GM19035 (cell line): ENCODE measurements around the gene YWHAH.

Source experiments
- ATAC-seq: cut with Tn5 transposase; IDR thresholded peaks from one replicate; pipeline ENCODE4 v1.9.1; 2021; ENCODE audit not compliant: unreplicated experiment

YWHAH gene

GRCh38 chr22:31943978-31944699, at the start of gene YWHAH:
YWHAH (plus strand) TSS chr22:31944535; CDS start chr22:31944734, 199 bp downstream.
- ATAC-seq = peak; percentile 76

DNA sequence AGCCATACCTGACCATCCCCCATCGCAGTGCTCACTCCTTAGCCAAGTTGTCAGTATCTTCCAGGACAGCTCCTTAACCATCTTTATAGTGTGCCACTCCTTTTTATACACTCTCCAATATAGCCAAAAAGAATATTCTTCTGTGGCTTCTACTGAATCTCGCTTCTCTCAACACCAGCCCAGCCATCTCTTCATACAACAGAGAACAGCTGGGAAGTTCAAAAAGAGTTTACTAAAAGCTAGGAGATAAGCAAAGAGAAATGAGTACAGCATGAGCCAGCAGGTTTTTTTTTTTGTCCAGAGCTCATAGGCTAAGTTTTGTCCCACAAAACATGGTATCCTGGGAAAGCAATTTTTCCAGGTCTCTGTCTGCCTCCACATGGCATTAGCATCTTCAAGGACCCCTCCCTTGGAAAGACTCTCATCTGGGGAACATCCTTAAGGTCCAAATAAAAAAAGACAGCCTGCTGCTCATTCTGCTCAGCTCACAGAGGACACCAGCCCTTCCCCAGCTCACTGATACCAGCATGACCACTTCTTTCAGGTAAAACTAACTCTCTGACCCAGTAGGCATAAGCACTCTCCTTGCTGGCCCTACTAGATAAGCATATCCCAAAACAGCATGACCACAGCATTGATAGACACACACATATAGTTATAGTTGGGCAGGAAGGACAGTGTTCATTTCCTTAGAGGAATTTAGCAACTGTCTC, 48.8 kb upstream of the YWHAH start:
- no peak for ATAC-seq

GRCh38 chr22:31896472-31896871, 47.9 kb upstream of the YWHAH start:
- ATAC-seq = no peak

GRCh38 chr22:31897842-31898805, 46.2 kb upstream of the YWHAH start:
- no peak for ATAC-seq

- ATAC-seq = no peak
Measured at GRCh38 chr22:31898926-31899325, 45.4 kb upstream of the YWHAH start.

DNA sequence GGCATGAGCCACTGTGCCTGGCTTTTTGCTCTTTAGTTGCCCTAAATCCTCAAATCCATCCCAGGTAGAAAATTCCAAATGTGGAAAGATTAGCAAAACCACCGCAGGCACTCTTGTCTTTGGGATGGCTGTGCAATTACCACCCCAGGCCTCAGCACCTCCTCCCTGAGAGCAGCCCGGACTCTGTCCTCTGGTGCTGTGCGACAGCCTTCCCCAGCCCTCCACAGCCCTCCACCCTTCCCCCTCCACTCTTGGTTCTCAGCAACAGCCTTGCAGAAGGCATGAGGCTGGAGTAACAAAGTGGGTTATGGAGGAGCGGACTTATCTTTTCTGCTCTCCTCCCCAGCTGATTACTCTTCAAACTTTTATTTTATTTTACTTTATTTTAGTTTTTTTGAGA, 44.7 kb upstream of the YWHAH start:
- ATAC-seq = no peak

- no peak for ATAC-seq
Measured at GRCh38 chr22:31901388-31902137, 42.8 kb upstream of the YWHAH start.

DNA sequence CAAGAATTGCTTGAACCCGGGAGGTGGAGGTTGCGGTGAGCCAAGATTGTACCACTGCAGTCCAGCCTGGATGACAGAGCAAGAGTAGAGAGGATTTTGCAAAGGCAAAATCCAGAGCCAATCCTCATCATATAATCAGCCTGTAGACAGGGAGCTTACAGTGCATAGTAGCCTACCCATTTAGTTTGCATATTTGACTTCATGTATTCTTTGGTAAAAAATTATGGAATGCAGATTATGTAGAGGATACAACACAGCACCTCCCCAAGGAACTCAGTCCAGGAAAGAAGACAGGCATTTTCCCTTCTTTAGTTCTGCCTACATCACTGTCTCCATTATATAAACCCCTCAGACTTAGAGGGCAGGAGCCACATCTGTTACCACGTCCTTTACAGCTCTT, 39.7 kb upstream of the YWHAH start:
- no peak for ATAC-seq

GRCh38 chr22:31905356-31905755, 39.0 kb upstream of the YWHAH start:
- ATAC-seq = no peak

DNA sequence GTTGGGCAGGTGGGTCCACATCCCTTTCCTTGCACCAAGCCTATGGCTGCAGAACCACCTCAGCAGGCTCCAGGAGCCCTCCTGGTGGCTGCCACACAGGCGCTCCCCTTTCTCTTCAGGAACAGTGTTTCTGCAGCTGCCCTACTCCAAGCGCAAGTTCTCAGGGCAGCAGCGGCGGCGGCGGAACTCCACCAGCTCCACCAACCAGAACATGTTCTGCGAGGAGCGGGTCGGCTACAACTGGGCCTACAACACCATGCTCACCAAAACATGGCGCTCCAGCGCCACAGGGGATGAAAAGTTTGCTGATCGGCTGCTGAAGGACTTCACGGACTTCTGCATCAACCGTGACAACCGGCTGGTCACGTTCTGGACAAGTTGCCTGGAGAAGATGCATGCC, 38.2 kb upstream of the YWHAH start:
- no peak for ATAC-seq

GRCh38 chr22:31906569-31906968, 37.8 kb upstream of the YWHAH start:
- no peak for ATAC-seq

DNA sequence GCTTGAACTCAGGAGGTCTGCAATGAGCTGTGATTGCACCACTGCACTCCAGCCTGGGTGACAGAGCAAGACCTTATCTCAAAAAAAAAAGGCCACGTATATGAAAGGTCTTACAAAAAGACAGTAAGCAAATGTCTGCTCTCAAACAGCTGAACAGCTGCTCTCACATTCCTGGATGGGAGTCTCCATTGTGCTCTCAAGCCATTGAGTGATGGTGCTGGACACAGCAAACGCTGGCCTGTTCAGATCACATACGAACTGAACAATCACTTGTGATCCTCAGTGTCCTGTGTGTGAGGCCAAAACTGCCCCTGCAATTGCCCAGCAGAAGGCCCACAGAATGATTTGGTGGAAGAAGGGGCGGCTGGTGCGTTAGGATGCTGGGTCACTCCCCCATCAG, 34.4 kb upstream of the YWHAH start:
- ATAC-seq = no peak

- no peak for ATAC-seq
Measured at GRCh38 chr22:31911565-31912406, 32.5 kb upstream of the YWHAH start.

DNA sequence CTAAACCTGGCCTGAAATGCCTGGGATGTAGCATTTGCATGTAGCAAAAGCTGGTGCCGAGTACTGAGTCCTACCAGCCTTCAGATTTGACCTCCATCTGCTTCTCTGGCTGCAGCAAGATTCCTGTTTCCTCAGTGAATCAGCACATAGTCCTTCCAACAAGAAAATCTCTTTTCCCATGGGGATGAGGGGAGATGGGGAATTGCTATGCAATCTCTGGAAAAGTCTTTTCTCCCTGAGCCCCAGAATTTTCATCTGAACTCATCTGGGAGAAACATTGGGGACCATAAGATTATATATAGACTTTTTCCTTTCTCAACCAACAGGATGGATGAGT, 32.0 kb upstream of the YWHAH start:
- ATAC-seq = no peak

DNA sequence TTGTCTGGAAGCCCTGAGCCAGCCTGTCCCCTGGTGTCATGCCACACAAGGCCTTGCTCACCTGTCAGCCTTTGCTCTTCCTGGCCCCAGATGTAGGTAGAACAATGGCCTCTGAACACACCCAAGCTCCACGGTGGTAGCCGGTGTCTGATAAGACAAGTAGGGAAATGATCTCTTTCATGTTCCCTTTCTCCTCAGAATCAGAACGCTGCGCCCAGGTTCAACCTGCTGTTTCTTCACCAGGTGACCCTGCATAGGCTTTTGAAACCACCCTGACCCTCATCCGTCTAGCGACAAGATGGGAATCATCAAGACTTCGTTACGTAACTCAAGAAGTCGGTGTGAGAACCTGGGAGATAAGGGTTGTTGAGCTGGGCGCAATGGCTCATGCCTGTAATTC, 28.7 kb upstream of the YWHAH start:
- ATAC-seq = no peak

DNA sequence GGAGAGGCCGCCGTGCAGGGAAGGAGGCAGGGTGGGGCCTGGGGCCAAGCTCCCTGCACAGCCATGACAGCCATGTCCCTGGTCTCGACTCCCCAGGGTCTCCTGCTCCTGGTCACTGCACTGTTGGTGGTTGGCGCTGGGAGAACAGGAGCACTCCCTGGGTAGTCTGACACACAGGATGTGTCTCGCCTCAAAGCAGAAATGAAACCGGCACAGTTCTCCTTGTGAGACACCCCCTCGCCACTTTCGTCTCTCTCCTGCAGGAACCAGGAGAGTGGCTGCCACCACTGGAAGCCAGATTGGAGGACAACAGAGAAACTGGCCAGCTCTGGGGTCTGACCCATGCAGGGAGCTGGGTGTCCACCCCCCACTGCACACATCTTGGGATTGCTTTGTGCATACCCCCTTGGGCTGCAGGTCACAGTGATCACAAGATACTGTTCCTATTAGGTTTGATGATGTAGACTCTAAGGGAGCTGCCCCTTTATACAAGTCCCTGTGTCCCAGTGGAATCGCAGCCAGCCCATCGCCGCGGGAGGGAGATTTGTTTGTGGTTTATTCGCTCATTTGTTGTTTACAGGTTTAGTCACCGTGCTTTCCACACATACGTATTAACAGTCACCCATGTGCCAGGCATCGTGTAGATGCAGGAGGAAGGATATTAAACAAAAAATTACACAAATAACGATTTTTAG, 27.0 kb upstream of the YWHAH start:
- peak; percentile 56 for ATAC-seq

- ATAC-seq = no peak
Measured at GRCh38 chr22:31919730-31920129, 24.6 kb upstream of the YWHAH start.

DNA sequence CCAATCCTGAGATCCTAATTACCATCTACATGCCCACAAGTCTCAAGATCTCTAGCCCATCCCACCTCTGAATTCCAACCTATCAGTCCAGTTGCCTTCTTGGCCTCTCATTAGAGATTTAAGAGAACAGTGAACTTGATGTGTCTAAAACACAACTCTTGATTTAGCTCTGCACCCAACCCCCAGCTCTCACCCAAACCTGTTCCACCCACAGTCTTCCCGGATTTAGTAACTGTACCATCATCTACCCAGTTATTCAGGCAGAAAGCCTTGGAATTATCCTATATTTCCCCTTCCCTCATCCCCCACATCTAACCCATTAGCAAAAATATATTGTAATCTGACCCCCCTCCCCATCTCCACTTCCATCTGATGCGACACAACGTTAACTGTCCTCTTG, 24.0 kb upstream of the YWHAH start:
- ATAC-seq = no peak

DNA sequence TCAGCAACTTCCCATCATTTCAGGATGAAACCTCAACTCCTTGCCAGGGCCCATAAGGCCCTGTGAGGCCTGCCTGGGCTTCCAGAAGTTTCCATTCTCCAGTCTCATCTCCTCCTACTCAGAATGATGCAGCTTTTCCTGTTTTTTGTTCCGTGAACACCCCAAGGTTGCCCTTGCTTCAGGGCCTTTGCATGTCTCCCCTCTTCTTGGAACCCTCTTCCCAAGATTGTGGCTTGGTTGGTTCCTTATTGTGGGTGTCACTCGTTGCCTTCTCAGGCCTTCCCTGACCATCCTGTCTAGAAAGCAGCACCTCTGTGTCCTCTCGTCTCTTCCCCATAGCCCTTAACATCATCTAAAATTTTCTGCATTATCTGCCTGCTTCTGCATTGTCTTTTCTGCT, 23.2 kb upstream of the YWHAH start:
- ATAC-seq = no peak
